ENCODE results near the gene SH3RF1.
A peak's percentile ranks its signal among the peaks of the same experiment; 100 is the strongest.
"Not testable (repeated sequence)": the region's sequence is repeated elsewhere in the genome, so short reads cannot be mapped to it uniquely, and the experiment has no call there.

SH3RF1 gene

DNA sequence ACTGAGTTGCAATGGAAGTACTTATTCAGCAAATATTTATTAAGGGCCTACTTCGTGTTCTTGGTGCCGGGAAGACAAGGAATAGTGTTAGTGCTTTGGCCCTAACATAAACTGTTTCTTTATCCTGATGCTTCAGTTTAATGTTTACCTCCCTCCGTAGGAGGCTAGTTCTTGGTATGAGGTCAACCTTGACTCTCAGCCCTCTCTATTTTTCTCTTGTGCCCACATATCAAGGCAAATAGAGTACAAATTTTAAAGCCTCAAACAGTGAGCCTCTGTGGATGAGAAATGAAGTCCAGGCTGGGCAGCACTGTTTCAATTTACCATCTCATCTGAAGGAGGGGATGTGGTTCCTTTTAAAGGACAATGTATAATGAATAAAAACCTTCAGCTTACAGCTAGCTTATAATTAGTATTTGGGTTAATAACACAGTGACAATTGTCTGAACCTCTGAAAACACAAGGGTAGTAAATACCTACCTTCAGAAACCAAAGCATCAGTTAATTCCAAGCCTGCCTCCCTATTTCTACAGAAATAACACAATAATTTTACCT, 68.5 kb downstream of the SH3RF1 start:
- DNase-seq: no peak

DNA sequence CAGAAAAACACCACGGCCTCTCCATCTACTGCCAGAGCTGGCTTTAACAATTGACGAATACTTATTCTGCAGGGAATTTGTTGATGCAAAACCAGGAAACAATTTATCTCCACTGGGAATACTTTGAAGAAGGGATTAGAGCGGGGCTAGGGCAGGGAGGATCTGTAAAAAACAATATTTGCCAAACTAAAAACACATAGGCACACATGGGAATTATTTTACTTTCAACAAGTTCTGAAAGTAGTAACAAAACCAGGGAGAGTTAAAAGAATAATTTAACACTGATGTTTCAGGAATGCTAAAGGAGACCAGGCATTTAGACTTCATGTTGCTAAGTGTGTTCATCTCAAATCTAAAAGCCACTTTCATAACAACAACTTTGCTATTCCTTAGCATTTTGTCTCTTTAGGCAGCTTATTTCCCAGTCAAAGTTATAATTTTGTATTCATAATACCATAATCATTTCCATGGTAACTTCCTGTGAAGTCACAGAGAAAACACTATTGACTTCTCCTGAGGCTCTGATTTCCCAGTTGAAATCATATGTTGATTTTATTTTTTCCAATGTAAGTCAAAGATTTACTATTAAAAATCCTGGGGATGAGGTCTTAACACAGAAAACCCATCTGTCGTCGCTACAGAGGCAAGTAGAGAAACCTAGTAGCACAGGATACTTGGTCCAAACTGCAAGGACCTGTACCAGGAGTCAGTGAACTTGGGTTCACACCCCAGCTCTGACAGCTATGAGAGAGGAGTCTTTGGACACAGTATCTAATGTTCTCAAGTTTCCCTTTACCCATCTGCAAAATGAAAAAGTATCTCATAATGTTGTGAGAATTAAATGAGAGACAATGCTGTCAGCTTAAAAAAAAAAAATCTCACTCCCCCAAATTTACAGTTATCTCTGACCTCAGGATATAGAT, 69.3 kb downstream of the SH3RF1 start:
- DNase-seq: no peak

DNA sequence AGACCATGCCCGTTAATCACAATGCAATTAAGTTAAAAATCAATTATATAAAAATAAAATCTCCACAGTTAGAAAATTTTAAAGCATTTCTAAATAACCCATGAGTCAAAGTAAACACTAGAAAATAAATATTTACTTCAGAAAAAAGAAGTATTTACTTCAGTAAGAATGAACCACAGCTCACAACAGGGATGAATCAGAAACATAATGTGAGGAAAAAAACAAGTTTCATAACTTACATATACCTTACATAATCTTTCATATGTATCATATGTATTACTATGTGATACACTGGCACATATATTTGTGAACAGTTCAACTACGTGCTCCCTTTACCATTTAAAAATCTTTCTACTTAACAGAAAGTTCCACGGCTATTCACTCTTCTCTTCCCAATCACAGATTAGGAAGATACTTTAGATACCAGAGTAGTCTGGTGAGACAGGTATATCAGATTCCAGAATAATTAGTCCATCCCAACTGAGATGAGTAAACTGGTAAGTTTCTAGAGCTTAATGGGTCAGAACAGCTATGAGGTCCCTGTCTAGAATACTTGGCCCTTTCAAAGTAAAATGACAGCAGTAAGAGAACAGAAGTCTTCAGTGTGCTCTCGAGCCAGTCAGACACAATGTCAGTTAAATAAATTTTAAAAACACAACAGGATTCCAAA, 70.3 kb downstream of the SH3RF1 start:
- DNase-seq: no peak

DNA sequence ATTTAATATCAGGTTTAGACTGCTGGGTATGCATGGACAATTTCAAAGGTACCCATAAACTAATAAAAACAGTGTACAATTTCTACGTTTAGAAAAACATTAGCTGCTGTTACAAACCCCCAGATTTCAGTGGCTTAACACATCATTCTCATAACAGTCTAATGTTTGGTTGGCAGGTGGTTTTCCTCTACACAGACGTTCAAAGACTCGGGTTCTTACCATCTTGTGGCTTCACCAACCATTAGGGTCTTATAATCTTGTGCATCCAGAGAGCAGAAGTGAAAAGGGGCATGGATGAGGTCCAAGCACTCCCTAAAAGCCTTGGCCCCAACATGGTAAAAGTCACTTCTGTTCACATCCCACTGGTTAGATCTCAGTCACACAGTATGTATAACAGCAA, 71.6 kb downstream of the SH3RF1 start:
- DNase-seq: no peak

GRCh38 chr4:169198167-169198566, 72.6 kb downstream of the SH3RF1 start:
- DNase-seq: no peak

DNA sequence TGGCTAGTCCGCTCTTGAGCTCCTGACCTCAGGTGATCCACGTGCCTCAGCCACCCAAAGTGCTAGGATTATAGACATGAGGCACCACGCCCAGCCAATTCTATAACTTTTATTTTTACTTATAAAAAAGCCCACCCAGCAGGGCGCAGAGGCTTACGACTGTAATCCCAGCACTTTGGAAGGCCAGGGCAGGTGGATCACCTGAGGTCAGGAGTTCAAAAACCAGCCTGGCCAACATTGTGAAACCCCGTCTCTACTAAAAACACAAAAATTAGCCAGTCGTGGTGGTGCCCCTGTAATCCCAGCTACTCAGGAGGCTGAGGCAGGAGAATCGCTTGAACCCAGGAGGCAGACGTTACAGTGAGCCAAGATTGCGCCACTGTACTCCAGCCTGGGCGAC, 73.5 kb downstream of the SH3RF1 start:
- not testable (repeated sequence) for DNase-seq

DNA sequence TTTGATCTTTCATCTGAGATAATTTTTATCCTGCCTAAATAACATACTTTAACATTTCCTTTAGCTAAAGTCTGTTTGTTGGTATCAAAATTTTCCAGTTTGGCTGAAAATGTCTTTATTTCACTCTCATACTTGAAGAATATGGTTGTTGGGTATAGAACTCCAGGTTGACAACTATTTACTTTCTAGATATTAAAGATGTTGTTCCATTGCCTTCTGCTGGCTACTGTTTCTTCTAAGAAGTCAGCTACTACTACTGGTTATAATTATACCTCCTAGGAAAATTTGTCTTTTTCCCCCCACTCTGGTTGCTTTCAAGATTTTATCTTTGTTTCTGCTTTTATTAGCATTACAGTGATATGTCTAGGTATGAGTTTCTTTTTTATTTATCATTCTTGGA, 75.7 kb downstream of the SH3RF1 start:
- DNase-seq: no peak

DNA sequence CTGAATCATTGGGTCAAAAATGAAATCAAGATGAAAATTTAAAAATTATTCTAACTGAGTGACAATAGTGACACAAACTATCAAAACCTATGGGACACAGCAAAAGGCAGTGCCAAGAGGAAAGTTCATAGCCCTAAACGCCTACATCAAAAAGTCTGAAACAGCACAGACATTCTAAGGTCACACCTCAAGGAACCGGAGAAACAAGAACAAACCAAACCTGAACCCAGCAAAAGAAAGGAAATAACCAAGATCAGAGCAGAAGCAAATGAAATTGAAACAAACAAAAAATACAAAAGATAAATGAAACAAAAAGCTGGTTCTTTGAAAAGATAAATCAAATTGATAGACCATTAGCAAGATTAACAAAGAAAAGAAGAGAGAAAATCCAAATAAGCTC, 80.8 kb downstream of the SH3RF1 start:
- DNase-seq: not testable (repeated sequence)

DNA sequence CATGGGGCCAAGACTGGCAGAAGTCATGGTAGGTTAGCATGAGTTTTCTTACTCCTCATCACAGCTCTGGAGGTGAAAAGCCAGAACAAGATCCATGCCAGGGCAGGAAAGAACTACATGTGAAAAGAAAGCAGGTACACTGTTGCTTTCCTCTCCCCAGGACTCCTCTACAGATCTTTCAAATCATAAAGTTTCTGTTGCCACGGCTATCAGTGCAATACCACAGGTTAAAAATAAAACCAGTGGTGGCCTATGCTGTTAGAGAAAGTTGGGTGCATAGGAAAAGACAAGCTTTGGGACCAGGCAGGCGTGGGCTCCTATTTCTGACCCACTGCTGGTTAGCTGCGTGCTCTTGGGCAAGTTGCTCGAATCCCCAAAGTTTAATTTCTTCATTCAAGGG, 81.4 kb downstream of the SH3RF1 start:
- no peak for DNase-seq

GRCh38 chr4:169188204-169188603, 82.6 kb downstream of the SH3RF1 start:
- DNase-seq: no peak

GRCh38 chr4:169185133-169185956, 85.4 kb downstream of the SH3RF1 start:
- no peak for DNase-seq

- DNase-seq: no peak
Measured at GRCh38 chr4:169184686-169185085, 86.1 kb downstream of the SH3RF1 start.

- no peak for DNase-seq
Measured at GRCh38 chr4:169184236-169184635, 86.5 kb downstream of the SH3RF1 start.

DNA sequence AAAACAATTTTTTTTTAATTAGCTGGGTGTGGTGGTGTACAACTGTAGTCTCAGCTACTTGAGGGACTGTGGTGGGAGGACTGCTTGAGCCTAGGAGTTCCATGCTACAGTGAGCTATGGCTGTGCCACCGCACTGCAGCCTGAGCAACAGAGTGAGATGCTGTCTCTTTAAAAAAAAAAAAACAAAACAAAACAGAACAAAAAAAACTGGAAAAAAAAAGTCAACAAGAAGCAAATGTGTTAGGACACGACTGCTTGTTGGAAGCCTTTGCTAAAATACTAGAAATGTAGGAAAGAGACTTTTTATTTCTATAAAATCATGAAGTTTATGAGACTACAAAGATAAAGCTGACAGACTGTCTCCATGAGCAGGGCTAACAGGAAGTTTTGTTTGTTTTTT, 87.2 kb downstream of the SH3RF1 start:
- DNase-seq: no peak

GRCh38 chr4:169179609-169180521, 90.9 kb downstream of the SH3RF1 start:
- DNase-seq: peak in 2 of 56 donors; percentile 32 to 54

DNA sequence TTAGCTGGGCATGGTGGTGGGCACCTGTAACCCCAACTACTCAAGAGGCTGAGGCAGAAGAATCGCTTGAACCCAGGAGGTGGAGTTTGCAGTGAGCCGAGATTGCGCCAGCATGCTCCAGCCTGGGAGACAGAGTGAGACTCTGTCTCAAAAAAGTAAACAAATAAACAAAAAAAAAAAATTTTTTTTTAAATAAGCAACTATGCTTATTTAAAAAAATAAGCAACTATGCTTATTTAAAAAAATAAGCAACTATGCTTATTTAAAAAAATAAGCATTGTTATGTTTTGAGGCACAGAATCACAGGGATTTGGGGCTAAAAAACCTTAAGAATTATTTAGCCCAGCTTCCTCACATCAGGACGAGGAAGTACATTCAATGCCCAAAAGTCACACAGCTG, 92.7 kb downstream of the SH3RF1 start:
- not testable (repeated sequence) for DNase-seq

GRCh38 chr4:169175476-169175875, 95.3 kb downstream of the SH3RF1 start:
- no peak for DNase-seq

DNA sequence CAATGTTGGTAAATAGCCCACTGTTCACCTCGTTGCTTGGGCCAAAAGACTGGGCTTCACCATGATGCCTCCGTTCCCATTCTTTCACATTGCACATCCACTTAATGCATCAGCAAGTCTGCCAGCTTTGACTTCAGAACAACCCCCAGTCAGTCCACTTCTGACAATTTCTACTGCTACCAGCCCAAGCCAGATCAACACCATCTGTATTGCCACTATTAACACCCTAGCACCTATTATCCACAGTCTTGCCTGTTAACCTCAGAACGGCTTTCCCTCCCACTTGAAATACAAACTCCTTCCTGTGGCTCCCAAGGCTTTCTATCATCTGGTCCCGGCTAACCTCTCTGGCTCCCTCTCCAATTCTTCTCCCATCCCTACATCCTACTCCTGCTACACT, 95.7 kb downstream of the SH3RF1 start:
- no peak for DNase-seq

GRCh38 chr4:169174247-169174646, 96.5 kb downstream of the SH3RF1 start:
- no peak for DNase-seq

All from nucleus accumbens (tissue), 56 donors.